Lower leg skin (tissue), 4 donors: ENCODE measurements around the gene GIGYF1. TPM values are rescaled to one million over a fixed set of nuclear protein-coding genes. Genes with fewer than 3 reads are reported as not detected.
"Not testable (repeated sequence)": the region's sequence is repeated elsewhere in the genome, so short reads cannot be mapped to it uniquely, and the experiment has no call there.

Experiments
- DNase-seq, 2 donors: peaks; one replicate each; pipeline ENCODE4 v3.0.0-alpha.2; 2019; ENCODE audit warnings: low spot score in 2 of 2
- H3K4me3 ChIP-seq: fragments of 200-600 bp; sonication (generic); 2 replicates; pipeline ENCODE4 v1.5.1; 2017; ENCODE audit warnings: mild to moderate bottlenecking, low read depth; ENCODE audit not compliant: poor library complexity, severe bottlenecking
- POLR2A ChIP-seq, 2 donors: fragments of 450-650 bp; IDR thresholded peaks; one replicate each; pipeline ENCODE4 v1.6.1; 2016 to 2017; ENCODE audit warnings: antibody characterized with exemption in 2 of 2, mild to moderate bottlenecking in 1 of 2, moderate library complexity in 1 of 2
- WGBS, 2 donors: methylation state at CpG; one replicate each; pipeline ENCODE4 v1.1.5; 2018; 5-methylcytosine and 5-hydroxymethylcytosine counted together
- intact Hi-C: fragments of 100-400 bp; cut with DNase I; formaldehyde crosslinking; loops from one replicate; pipeline ENCODE4 v1.15.0; 2023; ENCODE audit warnings: low total_unique reads
- total RNA-seq, 4 donors: library from RNA; depleted of rRNA; stranded (reverse); fragments of >200 nt; gene quantifications; one replicate each; pipeline ENCODE4 v1.1.0, GENCODE V29; 2016
- TF ChIP-seq, protein P1 (sequence below), 3 donors: fragments of 450-650 bp; IDR thresholded peaks; one replicate each; pipeline ENCODE4 v1.5.1; 2016; ENCODE audit warnings: antibody characterized with exemption in 3 of 3, mild to moderate bottlenecking in 3 of 3, moderate library complexity in 2 of 3

Gene GIGYF1
- total RNA-seq, 4 donors from 2014 or later, result 34.9 to 56.6 (median 40.0) TPM

DNA sequence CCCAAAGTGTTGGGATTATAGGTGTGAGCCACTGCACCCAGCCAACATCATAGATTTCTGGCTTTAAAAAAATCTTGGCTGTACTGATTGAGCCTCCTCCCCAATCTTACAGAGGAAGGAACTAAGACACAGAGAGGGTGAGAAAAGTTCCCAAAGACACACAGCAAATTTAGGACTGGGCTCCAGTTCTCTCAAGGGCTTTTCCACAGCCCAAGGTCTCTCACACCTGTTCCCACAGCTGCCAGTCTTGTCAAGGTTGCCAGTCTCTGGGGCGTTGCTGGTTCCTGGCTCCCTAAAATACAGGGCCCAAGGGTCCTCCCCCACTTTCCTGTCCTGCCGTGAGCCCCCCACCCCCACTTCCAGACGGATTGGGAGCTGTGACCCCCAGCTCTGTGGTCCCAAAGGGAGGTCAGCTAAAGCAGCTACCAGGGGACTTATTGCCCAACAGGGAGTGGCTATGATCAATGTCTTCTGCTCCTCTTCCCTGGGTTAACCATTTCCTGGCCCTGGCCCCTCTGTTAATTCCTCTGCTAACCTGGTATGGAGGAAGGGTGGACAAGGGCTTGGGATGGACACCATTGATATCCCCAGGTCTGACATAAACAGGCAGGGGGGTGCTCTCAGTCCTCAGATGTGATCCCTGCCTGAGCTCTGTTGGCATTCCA lies 36.2 kb upstream of the GIGYF1 start:
- DNase-seq, result no peak
- TF ChIP-seq, protein P1, sequence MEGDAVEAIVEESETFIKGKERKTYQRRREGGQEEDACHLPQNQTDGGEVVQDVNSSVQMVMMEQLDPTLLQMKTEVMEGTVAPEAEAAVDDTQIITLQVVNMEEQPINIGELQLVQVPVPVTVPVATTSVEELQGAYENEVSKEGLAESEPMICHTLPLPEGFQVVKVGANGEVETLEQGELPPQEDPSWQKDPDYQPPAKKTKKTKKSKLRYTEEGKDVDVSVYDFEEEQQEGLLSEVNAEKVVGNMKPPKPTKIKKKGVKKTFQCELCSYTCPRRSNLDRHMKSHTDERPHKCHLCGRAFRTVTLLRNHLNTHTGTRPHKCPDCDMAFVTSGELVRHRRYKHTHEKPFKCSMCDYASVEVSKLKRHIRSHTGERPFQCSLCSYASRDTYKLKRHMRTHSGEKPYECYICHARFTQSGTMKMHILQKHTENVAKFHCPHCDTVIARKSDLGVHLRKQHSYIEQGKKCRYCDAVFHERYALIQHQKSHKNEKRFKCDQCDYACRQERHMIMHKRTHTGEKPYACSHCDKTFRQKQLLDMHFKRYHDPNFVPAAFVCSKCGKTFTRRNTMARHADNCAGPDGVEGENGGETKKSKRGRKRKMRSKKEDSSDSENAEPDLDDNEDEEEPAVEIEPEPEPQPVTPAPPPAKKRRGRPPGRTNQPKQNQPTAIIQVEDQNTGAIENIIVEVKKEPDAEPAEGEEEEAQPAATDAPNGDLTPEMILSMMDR (IDR thresholded peaks at IDR 0.05), result no peak
- no peak for TF ChIP-seq POLR2A (IDR thresholded peaks at IDR 0.05)
- intact Hi-C loops, result no loop called here
- no peak overlapping the region for H3K4me3 ChIP-seq
- 27 to 43% methylated on average over 3 of the region's 3 CpGs for WGBS, 2 donors

DNA sequence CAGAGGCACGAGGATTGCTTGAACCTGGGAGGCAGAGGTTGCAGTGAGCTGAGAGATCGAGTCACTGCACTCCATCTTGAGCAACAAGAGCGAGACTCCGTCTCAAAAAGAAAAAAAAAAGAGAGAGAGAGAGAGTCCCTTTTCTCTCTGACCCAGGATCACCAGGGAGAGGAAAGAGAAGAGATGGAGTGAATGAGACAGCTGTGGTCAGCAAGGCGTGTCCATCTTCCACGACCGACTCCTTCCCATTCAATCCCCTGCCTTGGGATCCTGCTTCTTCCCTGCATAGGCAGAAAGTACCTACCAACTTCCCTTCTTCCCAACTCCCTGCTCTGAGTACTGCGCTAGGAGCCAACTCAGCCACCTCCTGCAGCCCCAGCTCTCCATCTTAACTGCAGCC lies 34.1 kb upstream of the GIGYF1 start:
- DNase-seq, result no peak
- WGBS, 2 donors, result 88% methylated on average over 8 of the region's 8 CpGs
- TF ChIP-seq, protein P1 (IDR thresholded peaks at IDR 0.05), result no peak
- TF ChIP-seq POLR2A (IDR thresholded peaks at IDR 0.05), result no peak
- no peak overlapping the region for H3K4me3 ChIP-seq
- intact Hi-C loops, result no loop called here

DNA sequence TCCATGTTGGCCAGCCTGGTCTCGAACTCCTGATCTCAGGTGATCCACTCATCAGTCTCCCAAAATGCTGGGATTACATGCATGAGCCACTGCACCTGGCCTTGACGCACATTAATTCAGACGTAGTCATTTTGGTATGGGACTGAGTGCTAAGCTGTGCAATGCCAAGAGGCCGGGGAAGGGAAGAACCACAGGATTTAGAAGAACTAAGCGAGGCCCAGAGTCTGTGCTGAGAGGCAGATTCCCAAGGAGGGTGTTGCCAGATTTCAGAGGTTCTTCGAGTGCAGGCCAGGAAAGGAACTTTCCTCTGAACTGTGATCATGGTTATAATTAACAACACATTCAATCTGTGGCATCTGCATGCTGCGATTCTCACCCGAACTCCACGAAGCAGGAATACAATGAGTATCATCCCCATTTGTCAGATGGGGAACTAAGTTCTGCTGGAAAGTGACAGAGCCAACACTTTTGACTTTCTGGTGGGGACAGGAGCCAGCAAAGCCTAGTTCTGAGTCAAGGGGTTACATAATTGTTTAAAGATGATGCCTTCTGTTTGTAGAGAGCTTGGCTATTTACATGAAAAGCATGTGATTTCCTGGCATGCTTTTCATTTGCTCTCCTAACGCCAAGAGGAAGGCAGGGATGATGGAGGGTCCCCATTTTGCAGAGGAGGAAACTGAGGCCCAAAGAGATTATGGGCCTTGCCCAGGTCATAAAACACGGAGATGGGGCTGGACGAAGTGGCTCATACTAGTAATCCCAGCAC lies 33.1 kb upstream of the GIGYF1 start:
- no peak for TF ChIP-seq POLR2A (IDR thresholded peaks at IDR 0.05)
- TF ChIP-seq, protein P1 (IDR thresholded peaks at IDR 0.05), result no peak
- no peak overlapping the region for H3K4me3 ChIP-seq
- no peak for DNase-seq
- 38 to 53% methylated on average over 12 of the region's 12 CpGs for WGBS, 2 donors
- intact Hi-C loops, result no loop called here

DNA sequence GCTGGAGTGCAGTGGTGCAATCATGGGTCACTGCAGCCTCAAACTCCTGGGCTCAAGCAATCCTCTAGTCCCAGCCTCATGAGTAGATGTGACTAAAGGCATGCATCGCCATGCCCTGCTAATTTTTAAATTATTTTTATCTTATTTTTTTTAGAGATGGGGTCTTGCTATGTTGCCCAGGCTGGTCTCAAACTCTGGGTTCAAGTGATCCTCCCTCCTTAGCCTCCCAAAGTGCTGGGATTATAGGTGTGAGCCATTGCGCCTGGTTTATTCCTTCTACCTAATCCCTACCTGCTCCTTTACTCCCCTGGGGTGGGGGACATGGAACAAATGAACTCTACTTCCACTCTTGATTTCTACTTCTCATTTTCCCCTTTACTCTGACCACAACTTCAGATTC lies 30.3 kb upstream of the GIGYF1 start:
- DNase-seq, H3K4me3 ChIP-seq, intact Hi-C loops: not testable (repeated sequence)
- 93 to 96% methylated on average over 2 of the region's 2 CpGs for WGBS, 2 donors

DNA sequence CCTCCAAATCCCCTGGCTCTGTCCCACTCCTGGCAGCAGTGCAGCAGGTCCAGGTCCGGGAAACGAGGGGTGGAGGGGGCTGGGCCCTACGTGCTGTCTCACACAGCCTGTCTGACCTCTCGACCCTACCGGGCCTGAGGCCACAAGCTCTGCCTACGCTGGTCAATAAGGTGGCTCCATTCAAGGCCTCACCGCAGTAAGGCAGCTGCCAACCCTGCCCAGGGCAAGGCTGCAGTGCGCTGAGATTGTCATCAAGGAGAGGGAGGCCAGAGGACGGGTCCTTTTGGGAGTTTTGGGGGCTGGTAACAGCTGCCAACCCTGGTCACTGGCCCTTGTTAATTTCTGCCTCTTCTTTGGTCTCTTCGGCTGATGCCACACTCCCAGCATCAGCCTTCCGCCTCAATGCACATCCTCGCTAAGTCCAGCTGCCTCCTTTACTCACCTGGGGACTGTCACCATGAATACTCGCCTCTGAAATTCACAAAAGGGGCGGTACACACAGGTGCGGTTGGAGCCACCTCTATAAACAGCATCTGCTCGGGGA lies 29.8 kb upstream of the GIGYF1 start:
- TF ChIP-seq, protein P1 (IDR thresholded peaks at IDR 0.05), result no peak
- no peak for TF ChIP-seq POLR2A (IDR thresholded peaks at IDR 0.05)
- DNase-seq, result no peak
- no peak overlapping the region for H3K4me3 ChIP-seq
- 85 to 88% methylated on average over 15 to 16 of the region's 16 CpGs for WGBS, 2 donors
- intact Hi-C loops, result no loop called here

DNA sequence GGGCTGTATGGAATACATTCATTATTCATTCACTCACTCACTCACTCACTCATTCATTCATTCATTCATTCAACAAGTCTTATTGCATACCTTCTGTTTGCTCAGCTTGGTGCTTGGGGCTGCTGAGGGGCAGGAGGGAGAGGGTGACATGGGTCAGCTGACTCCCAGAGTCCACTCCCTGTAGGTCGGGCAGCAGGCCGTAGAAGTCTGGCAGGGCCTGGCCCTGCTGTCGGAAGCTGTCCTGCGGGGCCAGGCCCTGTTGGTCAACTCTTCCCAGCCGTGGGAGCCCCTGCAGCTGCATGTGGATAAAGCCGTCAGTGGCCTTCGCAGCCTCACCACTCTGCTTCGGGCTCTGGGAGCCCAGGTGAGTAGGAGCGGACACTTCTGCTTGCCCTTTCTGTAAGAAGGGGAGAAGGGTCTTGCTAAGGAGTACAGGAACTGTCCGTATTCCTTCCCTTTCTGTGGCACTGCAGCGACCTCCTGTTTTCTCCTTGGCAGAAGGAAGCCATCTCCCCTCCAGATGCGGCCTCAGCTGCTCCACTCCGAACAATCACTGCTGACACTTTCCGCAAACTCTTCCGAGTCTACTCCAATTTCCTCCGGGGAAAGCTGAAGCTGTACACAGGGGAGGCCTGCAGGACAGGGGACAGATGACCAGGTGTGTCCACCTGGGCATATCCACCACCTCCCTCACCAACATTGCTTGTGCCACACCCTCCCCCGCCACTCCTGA lies 28.6 kb upstream of the GIGYF1 start:
- no peak for DNase-seq
- intact Hi-C loops, result no loop called here
- WGBS, 2 donors, result 83 to 90% methylated on average over 17 of the region's 17 CpGs
- TF ChIP-seq POLR2A (IDR thresholded peaks at IDR 0.05), result no peak
- TF ChIP-seq, protein P1 (IDR thresholded peaks at IDR 0.05), result no peak
- no peak overlapping the region for H3K4me3 ChIP-seq
